HG02943 (cell line): ENCODE data around the gene RNF7.
"Not testable (repeated sequence)": the region's sequence is repeated elsewhere in the genome, so short reads cannot be mapped to it uniquely, and the experiment has no call there.

Experiments
- ATAC-seq: cut with Tn5 transposase; IDR thresholded peaks from one replicate; pipeline ENCODE4 v1.9.1; 2021; ENCODE audit warnings: mild to moderate bottlenecking, low read depth, moderate library complexity; ENCODE audit not compliant: unreplicated experiment

RNF7 gene

DNA sequence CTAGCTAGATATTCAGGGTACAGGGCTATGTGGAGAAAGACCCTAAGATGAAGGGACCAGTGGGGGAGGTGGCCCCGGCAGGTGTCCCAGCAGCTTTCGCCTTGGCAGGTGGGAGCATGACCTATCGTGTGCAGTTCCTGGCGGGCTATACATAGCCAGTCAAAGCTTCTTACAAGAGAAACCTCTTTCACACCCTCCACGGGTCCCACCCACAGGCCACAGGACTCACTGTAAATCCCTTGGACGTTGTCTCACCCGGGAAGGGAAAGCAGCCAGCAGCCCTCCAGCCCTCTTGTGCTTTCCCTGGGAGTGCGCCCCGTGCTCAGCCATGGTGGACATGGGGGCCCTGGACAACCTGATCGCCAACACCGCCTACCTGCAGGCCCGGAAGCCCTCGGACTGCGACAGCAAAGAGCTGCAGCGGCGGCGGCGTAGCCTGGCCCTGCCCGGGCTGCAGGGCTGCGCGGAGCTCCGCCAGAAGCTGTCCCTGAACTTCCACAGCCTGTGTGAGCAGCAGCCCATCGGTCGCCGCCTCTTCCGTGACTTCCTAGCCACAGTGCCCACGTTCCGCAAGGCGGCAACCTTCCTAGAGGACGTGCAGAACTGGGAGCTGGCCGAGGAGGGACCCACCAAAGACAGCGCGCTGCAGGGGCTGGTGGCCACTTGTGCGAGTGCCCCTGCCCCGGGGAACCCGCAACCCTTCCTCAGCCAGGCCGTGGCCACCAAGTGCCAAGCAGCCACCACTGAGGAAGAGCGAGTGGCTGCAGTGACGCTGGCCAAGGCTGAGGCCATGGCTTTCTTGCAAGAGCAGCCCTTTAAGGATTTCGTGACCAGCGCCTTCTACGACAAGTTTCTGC lies 40.1 kb downstream of the RNF7 start:
- no peak for ATAC-seq

DNA sequence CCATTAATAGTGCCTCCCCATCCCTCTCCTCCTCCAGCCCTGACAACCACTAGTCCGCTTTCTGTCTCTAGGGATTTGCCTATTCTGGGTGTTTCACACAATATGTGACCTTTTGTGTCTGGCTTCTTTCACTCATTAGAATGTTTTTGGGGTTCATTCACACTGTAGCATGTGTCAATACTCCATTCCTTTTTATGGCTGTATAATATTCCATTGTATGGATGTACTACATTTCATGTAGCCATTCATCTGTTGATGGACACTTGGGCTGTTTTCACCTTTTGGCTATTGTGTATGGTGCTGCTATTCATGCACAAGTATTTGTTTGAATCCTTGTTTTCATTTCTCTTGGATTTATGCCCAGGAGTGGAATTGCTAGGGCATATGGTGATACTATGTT lies 41.6 kb downstream of the RNF7 start:
- ATAC-seq, result no peak

DNA sequence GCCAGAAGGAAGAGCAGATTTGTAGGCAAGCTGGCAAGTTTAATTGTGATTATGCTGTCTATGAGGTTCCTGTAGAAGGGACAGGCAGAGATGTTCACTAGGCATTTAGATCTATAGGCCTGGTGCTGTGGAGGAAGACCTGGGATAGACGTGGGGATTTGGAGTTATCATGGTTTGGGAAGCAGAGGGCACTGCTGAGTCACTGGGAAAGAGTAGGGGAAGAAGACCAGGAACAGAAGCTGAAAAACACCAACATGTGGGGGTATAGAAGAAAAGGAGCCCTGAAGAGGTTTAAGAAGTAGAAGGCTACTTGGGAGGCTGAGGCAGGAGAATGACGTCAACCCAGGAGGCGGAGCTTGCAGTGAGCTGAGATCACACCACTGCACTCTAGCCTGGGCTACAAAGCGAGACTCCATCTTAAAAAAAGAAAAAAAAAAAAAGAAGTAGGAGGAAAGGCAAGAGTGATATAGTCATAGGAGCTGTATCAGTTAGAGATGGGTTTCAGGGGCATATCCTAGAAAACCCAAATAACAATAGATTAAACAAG lies 44.4 kb downstream of the RNF7 start:
- ATAC-seq, result no peak

DNA sequence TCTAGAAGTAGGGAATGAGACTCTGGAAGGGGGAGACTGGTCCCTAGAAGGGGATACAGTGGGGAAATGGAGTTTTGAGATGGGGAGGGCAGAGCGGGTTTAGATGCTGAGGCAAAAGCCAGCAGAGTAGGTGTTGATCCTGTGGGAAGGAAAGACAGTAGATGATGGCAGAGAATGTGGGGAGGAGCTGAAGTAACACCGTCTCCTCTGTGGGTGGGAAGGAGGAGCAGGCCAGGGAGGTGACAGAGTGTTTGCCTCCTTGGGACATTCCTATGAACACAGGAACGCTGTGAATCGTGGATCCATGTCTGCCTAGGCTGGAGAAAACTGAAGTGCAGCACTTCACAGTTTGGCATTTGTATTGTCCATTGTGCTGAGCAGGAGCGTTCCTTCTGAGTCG lies 45.5 kb downstream of the RNF7 start:
- no peak for ATAC-seq

DNA sequence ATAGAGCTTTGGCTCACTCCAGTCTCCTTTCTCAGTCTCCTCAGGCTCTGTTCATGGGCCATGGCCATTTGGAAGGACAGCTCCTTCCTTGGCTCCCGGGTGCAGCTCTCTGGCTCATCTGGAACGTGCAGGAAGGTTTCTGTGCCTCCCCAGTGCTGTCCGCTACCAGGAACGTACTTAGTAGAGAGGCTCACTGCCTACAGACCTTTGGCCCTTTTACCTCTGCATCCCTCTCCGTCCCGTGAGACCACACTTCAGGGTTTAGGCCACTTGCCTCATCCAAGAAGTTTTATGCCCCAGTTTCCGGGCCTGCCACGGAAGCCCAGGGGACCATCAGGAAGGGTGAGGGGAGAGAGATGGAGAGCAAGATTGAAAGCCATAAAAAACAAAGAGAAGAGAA lies 46.0 kb downstream of the RNF7 start:
- ATAC-seq, result no peak

DNA sequence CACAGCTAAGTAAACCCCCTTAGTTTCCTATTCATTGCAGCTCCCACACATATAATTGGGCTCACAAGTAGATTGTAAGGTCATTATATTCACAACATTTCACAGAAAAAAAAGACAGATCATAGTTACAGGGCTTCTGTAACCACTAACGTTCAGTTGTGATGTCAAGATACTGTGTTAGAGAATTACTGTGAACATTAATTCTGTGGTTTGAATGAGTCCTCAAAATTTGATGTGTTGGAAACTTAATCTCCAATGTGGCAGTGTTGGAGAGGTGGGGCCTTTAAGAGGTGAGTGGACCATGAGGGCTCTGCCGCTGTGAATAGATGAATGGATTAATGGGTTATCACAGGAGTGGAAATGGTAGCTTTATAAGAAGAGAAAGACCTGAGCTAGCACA lies 46.4 kb downstream of the RNF7 start:
- no peak for ATAC-seq

DNA sequence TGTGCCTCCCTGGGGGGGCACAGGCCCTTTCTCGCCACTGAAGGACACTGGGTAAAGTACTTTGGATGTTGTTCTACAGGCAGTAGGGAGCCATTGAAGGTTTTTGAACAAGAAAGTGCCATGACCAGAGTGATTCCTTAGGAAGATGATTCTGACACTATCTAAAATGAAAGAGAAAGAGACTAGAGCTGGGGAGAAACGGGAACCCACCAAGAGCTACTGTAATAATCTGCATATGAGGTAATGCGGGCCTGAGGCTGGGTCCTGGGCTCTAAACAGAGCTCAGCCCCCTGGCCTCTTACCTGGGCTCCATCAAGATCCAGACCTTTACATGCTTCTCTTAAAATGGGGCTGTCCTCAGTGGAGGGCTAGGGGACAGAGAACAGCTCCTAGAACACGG lies 50.1 kb downstream of the RNF7 start:
- no peak for ATAC-seq

DNA sequence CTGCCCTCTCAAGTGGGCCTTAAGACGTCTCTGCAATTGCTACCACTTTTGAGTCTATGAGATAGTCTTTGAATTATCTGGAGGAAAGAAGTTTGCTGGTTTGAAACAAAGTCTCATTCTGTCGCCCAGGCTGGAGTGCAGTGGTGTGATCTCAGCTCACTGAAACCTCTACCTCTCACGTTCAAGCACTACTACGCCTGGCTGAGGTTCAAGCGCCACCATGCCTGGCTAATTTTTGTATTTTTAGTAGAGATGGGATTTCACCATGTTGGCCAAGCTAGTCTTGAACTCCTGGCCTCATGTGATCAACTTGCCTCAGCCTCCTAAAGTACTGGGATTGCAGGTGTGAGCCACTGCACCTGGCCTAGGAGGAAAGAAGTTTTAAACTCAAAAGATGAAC lies 50.7 kb downstream of the RNF7 start:
- ATAC-seq, result not testable (repeated sequence)

DNA sequence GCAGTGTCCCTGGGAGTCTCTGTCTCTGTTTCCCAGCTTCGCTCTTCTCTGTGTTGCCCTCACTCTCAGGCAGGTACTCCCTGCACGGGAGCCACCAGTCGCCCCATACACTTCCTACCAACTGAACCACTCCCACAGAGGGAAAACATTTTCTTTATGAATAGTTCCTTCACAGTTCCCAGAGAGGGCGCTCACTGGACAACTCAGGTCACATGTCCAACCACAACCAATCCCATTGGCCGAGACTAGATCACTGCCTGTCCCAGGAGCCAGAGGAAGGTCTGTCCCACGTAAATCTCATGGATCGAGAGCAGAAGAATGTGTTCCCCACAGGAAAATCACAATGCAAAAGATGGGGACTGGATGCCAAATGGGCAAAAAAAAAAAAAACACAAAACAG lies 51.2 kb downstream of the RNF7 start:
- no peak for ATAC-seq

DNA sequence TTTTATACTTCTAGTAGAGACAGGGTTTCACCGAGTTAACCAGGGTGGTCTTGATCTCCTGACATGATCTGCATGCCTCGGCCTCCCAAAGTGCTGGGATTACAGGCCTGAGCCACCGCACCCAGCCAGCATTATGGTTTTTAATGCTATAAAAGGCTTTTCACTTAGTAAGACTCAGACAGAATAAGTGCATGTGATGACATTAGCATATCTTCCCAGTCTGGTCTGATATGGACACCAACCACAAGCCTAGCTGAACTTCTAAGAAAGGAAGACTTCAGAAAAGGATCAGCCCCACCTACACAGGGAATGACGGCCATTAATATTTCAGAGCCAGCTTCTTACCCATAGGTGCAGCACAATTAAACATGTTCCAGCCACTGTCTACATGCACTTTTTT lies 52.1 kb downstream of the RNF7 start:
- no peak for ATAC-seq

DNA sequence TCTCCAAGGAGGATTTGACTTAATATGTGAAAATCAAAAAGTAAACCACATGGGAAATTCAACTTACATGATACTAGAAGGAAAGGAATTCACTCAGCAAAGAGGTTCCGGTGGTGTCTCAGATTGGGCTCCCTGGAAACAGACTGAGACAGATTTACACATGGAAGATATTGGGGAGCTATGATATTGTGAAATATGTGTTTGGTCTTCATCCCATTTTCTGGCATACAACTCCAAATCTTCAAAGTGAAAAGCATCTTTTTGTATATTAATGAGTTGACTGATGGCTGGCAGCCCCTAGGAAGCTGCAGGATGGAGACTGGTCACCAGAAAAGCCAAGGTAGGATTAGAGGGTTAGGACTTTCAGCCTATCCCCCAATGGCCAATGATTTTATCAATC lies 54.4 kb downstream of the RNF7 start:
- no peak for ATAC-seq

DNA sequence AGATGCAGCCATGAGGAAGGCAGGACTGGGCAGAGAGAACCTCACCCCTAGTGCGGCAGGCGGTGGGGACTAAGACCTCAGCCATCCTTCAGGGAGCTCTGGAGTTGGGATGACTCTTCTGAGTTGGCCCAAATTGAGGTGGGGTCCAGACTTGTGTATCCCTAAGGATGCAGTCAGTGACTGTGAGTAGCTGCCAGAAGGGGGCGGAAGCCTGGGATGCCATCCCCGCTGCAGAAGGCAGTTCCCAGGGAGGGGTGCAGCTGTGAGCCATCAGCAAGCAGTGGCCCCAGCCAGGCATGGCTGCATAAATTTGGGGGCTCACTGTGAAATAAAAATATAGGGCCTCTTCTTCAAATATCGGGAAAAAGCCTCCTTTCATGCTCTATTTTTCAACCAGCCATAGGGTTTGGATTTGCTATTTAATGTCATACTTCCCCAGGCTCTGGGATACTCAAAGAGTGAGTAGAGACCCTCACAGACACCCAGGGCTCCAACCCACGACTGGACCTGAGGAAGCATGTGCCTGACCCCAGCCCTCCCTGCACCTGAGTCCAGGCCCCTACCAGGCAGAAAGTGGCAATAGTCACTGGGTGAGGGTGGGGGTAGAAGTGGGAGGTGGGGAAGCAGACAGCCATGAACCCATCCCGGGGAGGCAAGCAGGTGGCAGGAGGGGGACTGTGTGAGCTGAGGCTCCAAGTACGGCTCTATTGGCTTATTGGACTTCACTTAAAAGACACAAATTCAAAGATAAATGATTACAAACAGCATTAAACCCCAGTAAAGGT lies 55.6 kb downstream of the RNF7 start:
- ATAC-seq, result no peak

DNA sequence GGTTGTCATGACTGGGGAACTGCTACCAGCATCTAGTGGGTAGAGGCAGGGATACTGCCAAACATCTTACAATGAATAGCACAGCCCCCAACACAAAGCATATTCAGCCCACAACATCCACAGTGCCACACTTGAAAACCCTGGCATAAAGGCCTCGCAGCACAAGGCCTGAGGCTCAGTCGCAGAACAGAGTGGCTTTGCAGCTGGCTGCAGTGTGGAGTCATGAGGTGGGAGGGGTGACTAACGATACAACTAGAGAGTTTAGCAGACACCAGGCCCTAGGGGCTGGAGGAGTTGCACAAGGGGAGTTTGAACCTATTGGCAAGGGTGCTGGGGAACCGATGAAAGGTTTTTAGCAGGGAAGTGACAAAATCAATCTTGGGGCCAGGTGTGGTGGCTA lies 57.2 kb downstream of the RNF7 start:
- ATAC-seq, result no peak

DNA sequence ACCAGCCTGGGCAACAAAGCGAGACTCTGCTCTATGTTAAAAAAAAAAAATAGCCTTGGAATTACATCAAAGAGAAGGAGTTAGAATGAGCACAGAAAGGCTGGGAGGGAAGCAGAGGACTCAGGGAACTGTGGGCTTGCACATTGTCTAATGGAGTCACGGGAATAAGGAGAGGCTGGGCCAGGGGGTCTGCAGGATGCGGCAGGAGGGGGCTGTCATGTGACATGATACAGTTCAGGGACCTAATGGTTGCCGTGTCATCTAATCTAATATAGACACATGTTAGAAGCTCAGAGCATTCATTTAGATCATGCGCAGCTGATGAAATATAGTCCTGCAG lies 57.6 kb downstream of the RNF7 start:
- ATAC-seq, result no peak

DNA sequence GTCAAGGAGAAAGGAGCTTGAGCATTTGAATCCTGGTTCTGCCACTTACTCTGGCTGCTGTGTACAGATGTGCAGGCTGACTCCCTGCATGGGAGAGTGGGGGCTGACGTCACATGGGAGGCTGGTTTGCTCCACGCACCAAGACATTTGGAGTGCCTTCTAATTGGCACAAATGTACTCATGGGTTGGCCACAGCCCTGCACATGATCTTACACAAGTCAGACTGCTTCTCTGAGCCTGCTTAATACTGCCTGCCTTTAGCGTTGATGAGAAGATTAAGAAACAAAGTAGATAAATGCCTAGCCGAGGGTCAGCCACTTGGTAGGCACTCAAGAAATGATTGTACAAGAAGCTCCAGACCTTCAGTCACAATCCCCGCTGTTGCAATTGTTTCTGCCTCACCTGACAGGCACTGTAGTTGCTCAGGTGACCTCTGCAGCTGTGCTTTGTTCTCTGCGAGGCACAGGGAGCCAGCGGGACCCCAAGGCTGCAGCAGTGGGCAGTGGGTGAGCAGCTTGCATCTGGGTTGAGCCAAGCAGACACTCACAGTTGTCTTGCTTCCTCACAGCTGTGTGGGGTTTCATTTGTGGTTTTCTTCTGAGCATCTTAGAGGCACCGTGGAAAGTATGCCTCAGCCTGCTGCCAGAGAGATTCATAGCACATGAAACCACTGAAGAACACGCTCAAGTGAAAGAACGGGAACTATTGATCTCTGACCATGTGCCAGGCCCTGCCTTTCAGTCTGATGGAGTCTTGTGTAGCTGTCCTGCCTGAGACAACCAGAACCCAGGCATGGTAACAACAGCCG lies 58.2 kb downstream of the RNF7 start:
- peak; percentile 95 for ATAC-seq
